GM19023 (cell line): ENCODE data around the gene CD8B.
"Not testable (repeated sequence)": the region's sequence is repeated elsewhere in the genome, so short reads cannot be mapped to it uniquely, and the experiment has no call there.

Source experiments
- ATAC-seq: cut with Tn5 transposase; IDR thresholded peaks from one replicate; pipeline ENCODE4 v1.9.1; 2021; ENCODE audit warnings: mild to moderate bottlenecking, moderate library complexity; ENCODE audit not compliant: unreplicated experiment

CD8B gene

DNA sequence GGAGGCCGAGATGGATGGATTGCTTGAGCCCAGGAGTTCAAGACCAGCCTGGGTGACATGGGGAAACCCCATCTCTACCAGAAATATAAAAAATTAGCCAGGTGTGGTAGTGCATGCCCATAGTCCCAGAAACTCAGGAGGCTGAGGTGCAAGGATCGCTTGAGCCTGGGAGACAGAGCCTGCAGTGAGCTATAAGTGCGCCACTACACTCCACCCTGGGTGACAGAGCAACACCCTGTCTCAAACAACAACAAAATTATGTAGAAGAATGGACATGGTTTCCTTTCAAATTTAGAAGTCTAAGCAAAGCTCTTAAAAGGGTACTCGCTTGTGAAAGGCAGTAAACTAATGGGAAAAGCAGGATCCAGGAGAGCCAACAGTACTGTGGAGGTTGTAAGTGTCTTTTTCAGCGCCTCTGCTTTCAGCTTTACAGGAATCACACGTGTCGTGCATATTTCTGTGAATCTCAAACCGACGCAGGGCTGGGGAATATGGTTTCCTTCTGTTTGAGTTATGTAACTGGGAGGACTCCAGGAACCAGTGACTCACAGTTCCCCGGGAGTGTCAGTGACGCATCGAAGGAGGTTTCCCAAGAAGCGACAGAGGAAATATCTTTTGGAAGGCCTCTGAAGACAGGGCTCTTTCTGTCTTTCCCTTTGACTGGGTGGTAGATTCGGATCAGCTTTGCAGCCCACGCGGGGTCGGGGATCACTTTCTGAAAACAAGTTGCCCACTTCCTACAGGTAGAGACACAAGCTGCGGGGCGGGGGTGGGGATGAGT, 24.6 kb downstream of the CD8B start:
- not testable (repeated sequence) for ATAC-seq

DNA sequence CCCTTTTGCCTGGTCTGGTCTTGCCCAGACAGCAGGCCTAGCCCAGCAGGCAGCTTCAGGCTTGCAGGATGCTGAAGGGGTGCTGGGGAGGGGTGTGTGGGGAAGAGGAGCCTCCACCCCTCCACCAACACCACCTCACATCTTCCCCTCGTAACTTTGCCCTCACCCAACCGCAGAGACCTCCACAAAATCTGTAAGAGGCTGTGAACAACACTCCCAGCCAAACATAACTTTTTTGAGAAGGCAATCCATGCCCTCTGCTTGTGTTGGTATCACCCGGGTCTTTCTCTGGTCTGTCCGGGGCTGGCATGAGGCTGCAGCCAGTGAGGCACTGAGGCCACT, 26.2 kb downstream of the CD8B start:
- not testable (repeated sequence) for ATAC-seq

- ATAC-seq, result no peak
Measured at GRCh38 chr2:86833315-86833714, 28.4 kb downstream of the CD8B start.

DNA sequence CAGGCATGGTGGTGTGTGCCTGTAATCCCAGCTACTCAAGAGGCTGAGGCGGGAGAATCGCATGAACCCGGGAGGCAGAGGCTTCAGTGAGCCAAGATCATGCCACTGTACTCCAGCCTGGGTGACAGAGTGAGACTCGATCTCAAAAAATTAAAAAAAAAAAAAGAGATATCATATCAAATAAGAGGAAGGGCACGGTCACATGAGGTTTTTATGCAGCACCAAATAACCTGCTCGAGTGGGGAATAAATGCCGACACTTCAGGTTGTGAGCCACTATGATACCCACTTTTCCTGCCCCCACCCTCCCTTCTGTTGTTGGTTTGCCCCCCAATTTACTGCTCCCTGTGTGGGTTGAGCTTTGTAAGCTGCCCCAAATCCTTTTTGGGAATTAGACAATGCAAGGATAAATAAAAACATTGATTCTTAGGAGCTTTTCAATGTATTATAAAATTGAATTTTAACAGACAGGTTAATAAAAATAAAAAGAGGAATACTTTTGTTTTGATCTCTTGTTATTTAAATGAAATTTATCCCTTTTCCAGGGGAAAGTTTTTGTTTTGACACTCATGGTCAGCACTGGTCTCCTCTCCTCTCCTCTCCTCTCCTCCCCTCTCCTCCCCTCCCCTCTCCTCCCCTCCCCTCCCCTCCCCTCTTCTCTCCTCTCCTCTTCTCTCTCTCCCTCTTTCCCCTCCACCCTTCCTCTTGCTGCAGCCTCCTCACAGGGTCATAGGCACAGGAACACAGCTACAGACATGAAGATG, 29.2 kb downstream of the CD8B start:
- no peak for ATAC-seq

DNA sequence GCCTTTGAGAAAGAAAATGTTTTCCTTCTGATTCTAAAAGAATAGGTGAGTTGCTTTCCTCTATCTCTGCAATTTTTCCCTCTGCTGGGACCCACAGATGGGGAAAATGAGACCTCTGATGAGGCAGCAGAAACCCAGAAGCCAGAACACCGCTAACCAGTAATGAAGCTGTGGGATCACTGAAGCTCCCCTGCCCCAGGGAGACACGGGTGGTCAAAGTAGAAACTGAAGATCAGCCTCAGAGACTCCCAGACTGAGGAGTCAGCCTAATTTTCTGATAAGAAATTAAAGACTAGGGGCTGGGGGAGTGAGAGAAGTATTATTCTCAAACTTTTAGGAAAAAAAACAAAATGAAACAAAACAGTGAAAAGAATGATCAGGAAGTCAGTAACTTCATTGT, 30.1 kb downstream of the CD8B start:
- no peak for ATAC-seq

DNA sequence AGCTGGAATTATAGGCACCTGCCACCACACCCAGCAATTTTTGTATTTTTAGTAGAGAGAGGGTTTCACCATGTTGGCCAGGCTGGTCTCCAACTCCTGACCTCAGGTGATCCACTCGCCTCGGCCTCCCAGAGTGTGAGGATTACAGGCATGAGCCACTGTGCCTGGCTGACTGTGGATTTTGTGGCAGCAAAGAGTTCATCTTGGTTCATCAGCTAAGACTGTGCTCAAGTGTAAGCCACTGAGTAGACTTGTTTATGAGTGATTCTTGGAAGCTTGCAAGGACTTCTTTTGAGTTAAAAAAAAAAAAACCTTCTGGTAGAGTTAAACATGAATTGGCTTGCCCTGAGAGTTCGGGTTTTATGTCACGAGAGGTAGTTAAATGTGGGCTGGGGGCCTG, 34.7 kb downstream of the CD8B start:
- no peak for ATAC-seq

GRCh38 chr2:86825693-86826381, 35.8 kb downstream of the CD8B start:
- ATAC-seq, result no peak

DNA sequence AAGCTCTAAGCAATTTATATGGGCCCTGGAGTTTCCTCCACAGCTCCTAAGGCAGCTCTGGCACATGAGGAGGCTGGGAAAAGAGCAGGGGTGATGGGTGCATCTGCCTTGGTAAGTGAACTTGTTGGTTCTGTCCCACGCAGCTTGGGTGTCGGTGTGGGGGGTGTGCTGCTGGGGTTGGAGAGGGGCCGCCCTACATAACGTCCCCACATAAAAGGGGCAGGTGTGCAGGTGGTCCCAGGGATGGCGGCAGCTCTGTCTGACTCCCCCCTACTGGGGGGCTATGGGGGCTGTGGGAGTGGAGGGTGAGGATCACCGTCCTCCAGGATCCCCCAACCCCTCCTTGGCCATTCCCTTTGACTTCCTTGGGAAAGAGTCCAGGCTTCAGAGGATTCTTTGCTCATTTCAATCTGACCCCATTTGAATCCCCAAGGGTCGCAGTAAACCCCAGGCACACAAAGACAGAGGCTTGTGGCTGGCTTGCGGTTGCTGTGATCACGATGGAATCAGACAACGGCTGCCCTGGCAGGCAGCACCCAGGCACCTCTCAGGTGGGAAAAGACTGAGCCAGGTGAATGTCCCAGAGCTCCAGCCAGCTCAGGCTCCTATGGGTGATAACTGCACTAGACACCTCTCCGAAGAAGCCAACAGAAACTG, 36.5 kb downstream of the CD8B start:
- no peak for ATAC-seq

DNA sequence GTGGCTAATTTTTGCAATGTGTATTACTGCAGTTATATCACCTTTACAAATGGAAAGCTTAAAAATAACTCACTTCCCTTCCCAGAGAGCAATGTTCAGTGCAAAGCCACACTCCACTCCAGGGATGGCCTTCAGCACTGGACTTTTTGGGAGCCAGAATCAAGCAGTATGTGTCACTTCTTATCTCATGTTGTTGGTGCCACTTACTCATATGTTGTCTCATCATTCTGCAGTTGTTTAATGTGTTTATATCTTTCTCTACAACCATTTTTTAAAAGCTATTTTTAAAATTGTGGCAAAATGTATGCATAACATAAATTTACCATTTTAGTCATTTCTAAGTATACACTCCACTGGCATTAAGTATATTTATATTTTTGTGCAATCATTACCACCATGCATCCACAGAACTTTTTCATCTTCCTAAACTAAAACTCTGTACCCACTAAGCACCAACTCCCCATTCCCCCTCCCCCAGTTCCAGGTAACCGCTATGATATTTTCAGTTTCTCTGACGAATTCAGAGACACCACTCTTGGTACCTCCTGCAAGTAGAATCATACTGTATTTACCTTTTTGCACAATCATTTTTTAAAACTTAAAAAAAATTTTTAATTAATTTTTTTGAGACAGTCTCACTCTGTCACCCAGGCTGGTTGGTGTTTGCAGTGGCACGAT, 38.9 kb downstream of the CD8B start:
- ATAC-seq, result no peak

GRCh38 chr2:86821842-86822241, 39.8 kb downstream of the CD8B start:
- no peak for ATAC-seq

GRCh38 chr2:86821306-86821705, 40.4 kb downstream of the CD8B start:
- ATAC-seq, result no peak

DNA sequence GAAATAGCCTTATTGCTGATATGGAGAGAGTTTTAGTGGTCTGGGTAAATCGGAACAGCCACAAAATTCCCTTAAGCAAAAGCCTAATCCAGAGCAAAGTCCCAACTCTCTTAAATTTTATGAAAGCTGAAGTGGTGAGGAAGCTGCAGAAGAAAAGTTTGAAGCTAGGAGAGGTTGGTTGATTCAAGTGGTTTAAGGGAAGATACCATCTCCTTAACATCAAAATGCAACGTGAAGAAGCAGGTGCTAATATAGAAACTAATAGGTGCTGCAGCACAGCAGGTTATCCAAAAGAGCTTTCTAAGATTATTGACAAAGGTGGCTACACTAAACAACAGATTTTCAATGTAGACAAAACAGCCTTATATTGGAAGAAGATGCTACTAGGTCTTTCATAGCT, 42.7 kb downstream of the CD8B start:
- no peak for ATAC-seq

DNA sequence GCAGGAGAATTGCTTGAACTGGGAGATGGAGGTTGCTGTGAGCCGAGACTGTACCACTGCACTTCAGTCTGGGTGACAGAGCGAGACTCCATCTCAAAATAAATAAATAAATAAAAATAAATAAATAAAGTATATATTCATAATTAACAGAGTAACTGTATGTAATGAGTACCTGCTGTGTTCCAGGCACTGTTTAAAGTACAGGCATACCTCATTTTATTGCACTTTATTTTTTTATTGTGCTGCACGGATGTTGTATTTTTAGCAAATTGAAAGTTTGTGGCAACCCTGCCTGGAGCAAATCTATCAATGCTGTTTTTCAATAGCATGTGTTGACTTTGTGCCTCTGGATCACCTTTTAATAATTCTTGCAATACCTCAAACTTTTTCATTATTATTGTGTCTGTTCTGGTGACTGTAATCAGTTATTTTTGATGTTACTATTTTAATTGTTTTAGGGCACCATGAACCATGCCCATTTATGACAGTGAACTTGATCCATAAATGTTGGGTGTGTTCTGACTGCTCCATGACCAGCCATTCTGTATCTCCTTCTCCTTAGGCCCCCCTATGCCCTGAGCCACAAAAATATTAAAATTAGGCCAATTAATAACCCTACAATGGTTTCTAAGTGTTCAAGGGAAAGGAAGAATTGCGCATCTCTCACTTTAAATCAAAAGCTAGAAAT, 43.4 kb downstream of the CD8B start:
- ATAC-seq, result no peak

DNA sequence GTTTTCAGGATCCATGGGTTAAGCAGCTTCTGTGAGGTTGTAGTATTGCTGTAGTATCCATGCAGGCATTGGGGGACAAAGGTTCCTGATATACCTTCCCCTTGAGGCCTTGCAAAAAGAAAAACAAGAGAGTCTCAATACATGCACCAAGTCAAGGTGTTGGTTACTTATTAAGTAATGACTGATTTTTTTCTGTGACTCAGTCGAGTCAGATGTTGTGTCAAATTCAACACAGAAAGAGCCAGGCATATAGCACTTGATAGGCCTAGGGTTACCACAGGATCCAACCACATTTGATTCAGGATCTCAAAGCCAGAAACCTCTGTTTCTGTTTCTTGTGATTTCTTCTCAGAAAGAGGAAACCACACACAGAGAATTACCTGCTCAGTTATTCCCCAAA, 46.1 kb downstream of the CD8B start:
- no peak for ATAC-seq

- ATAC-seq, result no peak
Measured at GRCh38 chr2:86809481-86810121, 52.1 kb downstream of the CD8B start.

DNA sequence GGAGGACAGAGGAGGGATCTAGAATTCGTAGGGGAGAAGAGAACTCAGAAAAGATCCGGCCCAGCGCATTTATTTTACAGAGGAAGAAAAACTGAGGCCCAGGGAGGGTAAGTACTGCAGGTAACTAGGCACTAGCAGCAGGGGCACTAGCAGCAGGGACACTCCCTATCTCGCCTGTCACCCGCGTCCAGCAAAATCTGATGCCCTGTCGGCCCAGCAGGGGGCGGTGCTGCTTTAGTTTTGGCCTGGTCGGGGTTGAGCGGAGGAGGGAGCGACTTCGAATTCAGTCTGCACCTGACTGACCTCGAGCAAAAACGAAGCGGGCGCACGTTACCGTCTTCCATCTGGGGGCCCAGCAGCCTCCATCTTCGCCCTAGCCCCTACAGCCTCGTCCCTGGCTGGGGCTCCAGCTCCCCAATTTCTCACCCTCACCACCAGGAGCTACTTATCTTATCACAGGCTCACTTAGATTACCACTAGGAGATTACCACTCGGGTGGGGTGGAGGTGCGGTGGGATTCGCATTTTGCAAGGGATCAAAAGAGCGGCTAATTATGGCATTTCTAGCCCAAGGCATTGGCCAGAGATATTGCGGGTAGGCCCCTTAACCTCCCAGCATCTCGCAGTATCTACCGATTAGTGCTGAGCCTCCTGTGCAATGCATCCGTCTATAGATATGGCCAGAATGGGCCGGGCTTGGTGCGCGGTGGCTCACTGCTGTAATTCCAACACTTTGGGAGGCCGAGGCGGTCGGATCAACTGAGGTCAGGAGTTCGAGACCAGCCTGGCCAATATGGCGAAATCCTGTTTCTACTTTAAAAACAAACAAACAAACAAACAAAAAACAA, 53.1 kb downstream of the CD8B start:
- ATAC-seq, result peak; percentile 94

DNA sequence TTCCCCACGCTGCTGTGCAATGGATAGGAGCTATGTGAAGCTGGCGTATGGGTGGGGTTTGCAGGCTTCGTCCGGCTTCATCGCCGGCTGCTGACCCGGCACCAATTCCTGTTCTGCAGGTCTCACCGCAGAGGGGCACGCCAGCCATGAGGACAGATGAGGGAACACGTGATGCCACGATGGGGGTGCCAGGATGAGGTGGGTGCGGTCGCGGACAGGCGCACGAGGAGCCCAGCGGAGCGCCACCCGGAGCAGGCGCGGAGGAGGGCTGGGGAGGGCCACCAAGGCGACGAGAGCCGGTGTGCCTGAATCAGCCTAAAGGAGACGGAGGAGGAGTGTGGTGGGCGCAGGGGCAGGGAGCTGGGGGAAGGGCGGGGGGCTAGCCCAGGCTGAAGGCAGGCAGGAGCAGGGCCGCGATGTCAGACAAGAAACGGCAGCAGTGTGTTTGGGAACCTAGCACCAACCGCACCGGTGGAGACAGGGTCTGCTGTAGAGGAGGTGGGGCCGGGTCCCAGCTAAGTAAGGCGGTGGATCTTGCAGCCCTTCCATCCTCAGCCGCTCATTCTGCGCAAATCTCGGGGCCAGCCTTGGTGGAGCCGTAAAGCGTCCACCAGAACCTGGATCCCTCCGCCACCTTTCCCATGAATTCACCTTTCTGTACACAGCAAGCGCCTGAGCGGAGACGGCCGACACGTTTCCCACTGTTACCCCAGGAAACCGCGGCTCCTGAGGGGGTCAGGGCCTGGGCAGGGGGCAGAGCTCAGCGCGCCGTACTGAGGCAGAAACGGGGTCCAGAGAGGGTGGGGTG, 54.0 kb downstream of the CD8B start:
- ATAC-seq, result peak; percentile 39

GRCh38 chr2:86807133-86807467, 54.6 kb downstream of the CD8B start:
- ATAC-seq, result no peak
